ENCODE measurements around the gene CCDC172.

The CCDC172 gene

DNA sequence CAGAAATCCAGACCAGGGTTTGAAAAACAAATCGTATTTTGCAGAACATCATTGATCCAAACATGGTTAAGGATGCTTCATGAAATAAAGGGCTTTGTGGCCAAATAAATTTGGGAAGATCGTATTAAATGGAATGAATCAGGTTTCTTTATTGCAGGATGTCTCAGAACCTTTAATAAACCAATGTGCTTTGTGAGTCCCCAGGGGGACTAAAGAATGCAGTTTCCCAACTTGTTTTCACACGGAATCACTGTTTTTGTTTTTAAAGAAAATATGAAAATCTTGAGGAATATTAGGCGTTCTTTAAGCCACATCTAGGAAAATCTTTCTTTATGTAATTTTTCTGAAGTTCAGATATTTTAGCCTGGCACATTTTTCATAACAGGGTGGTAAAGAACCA lies 16.8 kb upstream of the CCDC172 start:
- no peak for DNase-seq (ENCODE audit: extremely low spot score)
- CTCF ChIA-PET, result no interaction called here
- POLR2A ChIA-PET, result no interaction called here
- TF ChIP-seq, protein P1, sequence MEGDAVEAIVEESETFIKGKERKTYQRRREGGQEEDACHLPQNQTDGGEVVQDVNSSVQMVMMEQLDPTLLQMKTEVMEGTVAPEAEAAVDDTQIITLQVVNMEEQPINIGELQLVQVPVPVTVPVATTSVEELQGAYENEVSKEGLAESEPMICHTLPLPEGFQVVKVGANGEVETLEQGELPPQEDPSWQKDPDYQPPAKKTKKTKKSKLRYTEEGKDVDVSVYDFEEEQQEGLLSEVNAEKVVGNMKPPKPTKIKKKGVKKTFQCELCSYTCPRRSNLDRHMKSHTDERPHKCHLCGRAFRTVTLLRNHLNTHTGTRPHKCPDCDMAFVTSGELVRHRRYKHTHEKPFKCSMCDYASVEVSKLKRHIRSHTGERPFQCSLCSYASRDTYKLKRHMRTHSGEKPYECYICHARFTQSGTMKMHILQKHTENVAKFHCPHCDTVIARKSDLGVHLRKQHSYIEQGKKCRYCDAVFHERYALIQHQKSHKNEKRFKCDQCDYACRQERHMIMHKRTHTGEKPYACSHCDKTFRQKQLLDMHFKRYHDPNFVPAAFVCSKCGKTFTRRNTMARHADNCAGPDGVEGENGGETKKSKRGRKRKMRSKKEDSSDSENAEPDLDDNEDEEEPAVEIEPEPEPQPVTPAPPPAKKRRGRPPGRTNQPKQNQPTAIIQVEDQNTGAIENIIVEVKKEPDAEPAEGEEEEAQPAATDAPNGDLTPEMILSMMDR (IDR thresholded peaks at IDR 0.05; ENCODE audit: control extremely low read depth, extremely low read depth, low read depth, missing control alignments), result no peak

DNA sequence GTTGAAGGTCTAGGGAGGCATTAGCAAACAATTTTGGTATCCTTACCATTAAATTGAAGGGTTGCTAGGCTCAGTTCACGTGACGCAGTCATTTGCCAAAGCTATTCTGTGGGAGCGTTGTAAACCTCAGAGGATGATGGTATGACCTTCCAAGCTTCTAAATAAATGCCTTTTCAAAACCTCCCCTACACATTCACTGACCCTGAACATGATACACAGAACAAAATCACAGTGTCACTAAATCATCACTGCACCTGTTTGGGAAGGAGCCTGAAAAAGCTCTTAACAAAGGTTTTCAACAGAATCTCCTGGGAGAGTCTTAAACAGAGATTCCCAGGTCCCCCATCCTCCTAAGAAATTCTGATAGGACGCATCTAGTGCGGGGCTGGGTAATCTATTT lies 13.2 kb upstream of the CCDC172 start:
- DNase-seq (ENCODE audit: extremely low spot score), result no peak
- CTCF ChIA-PET, result interaction anchor here (1.3 kb wide), 1 partner anchor 23 kb away, joined by 3 read pairs; no protein-coding TSS in a partner anchor
- TF ChIP-seq, protein P1 (IDR thresholded peaks at IDR 0.05; ENCODE audit: control extremely low read depth, extremely low read depth, low read depth, missing control alignments), result no peak
- POLR2A ChIA-PET, result no interaction called here

DNA sequence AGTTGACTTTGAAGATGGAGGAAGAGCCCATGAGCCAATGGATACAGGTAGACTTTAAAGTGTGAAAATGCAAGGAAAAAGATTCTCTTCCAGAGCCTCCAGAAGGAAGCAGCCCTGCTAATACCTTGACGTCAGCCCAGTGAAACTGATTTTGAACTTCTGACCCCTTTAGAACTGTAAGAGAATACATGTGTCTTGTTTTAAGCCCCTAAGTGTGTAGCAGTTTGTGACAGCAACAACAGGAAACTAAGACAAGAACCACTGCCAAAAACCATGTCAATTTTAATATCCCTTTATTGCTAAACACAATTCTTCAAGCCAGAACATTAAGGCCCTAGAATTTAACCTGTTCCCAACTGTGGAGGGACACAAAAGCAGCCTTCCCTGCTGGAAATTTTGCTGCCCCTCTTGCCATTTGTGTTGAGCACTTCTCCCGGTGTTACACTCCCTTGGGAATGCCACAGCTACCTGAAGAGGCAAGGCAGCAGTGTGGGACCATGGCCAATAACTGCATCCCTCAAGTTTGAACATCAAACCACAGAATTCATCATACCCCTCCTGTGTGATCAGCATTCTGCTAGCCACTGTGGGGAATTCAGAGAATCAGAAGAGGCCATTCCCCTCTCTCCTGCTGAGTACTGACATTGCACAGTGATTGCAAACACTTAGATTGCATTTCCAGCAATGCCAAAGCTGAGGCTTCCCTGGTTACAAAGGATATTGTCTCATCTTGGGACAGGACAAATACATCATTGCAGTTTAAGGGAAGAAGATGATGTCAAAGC lies 12.3 kb upstream of the CCDC172 start:
- POLR2A ChIA-PET, result no interaction called here
- TF ChIP-seq, protein P1 (IDR thresholded peaks at IDR 0.05; ENCODE audit: control extremely low read depth, extremely low read depth, low read depth, missing control alignments), result no peak
- CTCF ChIA-PET, result no interaction called here
- DNase-seq (ENCODE audit: extremely low spot score), result no peak

DNA sequence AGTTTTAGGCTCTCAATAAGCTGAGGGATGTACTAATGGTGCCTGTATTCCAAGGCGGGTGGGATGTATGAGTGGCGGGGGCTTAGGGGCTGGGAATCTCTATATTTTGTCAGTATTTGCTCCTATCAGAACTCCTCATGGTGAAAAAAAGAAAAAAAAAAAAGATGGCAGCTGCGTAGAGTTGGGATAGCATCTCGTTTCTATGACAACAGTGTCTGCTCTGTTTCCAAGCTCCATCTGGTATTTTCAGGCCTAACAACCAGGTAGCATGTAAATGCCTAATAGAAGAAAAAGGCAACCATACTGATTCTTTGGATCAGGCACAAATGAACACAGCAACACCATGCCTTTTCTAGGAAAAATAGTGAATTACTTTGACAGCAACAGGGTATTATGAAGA lies 11.7 kb upstream of the CCDC172 start:
- ChIA-PET POLR2A (no interaction called here), CTCF (interaction anchor here (0.9 kb wide), 1 partner anchor 18 kb away, joined by 3 read pairs; no protein-coding TSS in a partner anchor)
- no peak for DNase-seq (ENCODE audit: extremely low spot score)
- TF ChIP-seq, protein P1 (IDR thresholded peaks at IDR 0.05; ENCODE audit: control extremely low read depth, extremely low read depth, low read depth, missing control alignments), result no peak

DNA sequence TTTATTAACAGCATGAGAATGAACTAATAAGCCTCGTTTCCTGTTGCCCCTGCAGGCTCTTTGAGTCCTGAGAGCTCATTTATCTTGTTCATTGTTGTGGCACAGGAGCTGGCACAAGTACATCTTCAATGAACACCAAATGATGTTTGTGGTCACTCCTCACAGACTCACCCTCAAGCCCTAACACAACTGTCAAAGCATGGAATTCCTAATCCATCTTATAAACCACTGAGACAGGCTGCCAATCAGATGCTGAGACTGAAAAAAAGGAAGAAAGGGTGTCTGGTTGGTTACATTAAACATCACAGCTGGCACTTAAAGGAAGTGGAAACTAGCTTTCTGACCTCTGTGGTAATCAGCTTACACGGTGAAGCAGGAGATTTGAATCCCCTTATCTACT lies 7.7 kb upstream of the CCDC172 start:
- TF ChIP-seq, protein P1 (IDR thresholded peaks at IDR 0.05; ENCODE audit: control extremely low read depth, extremely low read depth, low read depth, missing control alignments), result no peak
- ChIA-PET POLR2A (no interaction called here), CTCF (no interaction called here)
- no peak for DNase-seq (ENCODE audit: extremely low spot score)

DNA sequence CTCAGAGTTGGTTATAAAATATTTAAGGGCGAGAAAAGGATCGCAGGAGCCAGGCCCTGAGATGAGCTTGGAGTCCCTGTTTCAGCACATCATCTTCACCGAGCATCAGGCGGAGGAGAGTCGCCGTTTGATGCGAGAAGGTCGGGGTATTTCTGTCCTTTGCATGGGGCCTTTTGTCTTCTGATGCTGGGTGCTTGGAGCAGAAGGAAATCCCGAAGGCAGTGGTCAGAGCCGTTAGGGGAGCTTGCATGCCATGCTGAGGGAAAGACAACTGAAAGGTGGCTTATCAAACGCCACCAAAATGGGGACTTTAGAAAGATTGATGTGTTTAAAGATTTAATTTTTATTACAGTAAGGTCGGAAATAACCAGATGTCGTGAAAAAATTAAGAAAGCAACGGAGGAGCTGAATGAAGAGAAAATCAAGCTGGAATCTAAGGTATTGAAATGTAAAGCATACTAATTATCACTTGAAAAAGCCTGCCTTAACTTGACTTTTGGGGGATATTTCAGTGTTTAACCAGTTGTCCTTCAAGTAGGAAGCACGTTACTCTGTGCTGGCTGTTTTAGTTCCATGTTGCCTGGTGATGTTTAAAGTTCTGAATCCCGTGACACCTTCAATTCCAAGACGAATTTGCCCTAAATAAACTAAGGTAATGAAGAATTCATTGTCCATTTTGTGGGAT lies 845 bp downstream of the CCDC172 start:
- DNase-seq (ENCODE audit: extremely low spot score), result no peak
- TF ChIP-seq, protein P1 (IDR thresholded peaks at IDR 0.05; ENCODE audit: control extremely low read depth, extremely low read depth, low read depth, missing control alignments), result no peak
- ChIA-PET POLR2A (no interaction called here), CTCF (no interaction called here)
